Measurements from ENCODE around the gene TPP2.

GRCh38 chr13:102556806-102557205 is 40.0 kb upstream of the TPP2 start:
- no peak for TF ChIP-seq CTCF (IDR thresholded peaks at IDR 0.05)
- TF ChIP-seq POLR2A (IDR thresholded peaks at IDR 0.05) = no peak

All from right lobe of liver (tissue), 4 donors.